HG03066 (cell line): ENCODE measurements around the gene SCUBE2.

Experiments
- ATAC-seq: cut with Tn5 transposase; IDR thresholded peaks from one replicate; pipeline ENCODE4 v1.9.1; 2021; ENCODE audit warnings: low read depth; ENCODE audit not compliant: unreplicated experiment

The SCUBE2 gene

DNA sequence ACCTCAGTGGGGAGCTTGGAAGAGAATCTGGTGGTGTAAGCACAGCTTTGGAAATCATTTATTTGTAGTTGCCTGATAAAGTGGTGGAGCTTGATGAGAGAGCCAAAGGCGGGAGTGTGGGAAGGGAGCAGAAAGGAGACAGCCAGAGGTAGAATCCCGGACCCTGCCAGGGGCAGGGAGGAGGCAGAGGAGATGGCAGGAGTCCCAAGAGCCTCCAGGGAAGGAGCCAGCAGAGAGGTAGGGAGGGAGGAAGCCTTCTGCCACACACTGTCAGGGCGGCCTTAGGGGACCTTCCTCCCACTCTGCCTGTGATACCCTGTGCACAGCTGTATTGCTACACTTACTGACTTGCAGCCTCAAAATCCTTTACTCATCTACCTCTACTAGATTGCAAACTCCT, 15.4 kb downstream of the SCUBE2 start:
- ATAC-seq = no peak

DNA sequence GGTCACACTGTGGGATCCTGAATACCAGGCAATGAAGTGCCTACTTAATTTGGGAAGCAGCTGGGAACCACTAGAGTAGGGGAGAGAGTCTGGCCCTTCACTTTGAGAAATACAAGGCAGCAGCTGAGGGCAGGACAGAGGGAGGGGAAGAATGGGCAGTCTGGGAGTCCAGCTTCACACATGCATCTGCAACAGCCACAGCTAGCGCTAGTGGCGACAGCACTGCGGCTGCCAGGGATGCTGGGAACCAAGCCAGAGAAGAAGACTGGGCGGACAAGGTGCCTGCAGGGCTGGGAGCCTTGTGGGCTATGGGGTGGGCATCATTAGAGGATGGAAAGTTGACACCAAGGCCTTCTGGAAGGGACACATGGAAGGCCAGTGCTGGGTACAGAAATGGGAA, 15.8 kb downstream of the SCUBE2 start:
- no peak for ATAC-seq

DNA sequence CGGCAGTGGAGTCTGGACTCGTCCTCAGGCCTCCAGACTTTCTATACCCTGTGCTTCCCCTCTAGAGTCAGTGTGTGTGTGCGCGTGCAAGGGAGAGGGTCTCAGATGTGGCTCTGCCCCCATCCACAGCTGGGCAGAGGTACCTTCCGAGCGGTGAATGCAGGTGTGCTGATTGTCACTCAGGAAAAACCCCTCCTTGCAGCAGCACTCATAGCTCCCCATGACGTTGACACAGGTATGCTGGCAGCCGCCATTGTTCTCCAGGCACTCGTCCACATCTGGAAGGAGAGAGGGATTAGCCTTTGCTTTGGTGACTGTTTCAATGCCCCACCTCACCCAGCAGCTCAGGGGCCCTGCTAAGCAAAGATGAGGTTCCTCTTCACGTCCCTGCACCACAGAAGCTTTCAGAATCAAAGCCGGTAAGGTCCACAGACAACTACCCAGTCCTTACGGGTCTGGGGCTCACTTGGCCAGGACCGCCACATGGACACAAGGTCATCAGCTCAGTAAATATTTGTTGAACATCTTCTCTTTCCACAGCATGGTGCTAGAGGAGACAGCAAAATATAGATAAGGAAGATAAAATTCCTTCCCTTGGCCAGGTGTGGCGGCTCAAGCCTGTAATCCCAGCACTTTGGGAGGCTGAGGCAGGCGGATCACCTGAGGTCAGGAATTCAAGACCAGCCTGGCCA, 16.9 kb downstream of the SCUBE2 start:
- ATAC-seq = no peak

DNA sequence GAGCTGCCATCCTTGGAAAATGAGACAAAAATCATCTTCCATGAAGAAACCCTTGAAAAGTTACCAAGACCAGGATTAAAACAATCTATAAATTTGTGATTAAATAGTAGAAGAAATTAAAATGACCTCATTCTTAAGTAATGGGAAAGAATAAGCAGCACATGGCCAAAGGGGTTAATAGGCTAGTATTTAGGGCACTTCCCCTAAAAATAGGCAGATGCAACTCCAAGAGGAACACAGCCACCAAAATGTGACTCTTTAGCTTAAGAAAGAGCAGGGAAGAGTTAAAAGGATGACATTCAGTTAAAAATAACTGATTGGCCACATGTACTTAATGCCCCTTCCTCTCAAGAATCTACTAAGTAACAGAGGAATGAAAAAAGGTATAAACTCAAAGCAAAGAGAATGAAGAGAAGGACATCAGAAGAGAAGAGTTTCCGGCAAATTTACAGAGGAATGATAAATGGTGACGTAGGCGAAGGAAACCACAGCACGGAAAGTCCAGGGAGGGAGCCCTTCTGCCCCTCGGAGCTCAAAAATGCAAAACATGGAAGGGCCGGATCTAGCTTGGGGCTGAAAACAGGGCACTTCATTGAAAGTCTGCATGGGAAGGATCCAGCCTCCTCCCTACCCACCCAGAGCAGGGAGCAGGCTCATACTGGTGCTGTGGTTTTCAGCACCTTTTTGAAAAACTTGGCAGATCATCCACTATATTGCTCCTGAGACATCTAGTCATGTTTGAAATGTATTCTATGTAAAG, 17.8 kb downstream of the SCUBE2 start:
- ATAC-seq = no peak

DNA sequence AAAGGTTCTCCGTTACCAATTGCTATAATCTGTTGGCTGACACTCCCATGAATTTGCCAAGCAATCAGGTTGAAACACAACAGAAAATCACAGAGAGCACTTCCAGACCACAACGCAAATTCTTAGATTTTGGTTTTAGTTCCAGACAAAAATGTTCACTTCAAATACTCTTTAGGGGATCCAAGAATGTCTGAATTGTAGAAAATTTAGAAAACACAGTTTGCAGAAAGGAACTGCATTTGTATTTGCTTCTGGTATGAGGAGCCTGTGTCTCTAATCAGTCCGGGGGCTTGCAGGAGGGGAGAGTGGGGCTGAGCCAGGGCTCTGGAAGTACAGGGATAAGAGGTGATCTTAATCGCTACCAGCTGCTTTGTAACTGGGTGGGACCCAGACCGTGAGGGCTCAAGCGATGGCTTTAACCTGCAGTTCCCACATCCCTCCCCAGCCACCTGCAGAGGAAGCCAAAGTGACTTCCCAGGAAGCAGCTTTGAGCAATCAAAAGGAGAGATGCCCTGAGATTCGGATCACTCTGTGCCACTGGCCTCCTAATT, 18.7 kb downstream of the SCUBE2 start:
- no peak for ATAC-seq

DNA sequence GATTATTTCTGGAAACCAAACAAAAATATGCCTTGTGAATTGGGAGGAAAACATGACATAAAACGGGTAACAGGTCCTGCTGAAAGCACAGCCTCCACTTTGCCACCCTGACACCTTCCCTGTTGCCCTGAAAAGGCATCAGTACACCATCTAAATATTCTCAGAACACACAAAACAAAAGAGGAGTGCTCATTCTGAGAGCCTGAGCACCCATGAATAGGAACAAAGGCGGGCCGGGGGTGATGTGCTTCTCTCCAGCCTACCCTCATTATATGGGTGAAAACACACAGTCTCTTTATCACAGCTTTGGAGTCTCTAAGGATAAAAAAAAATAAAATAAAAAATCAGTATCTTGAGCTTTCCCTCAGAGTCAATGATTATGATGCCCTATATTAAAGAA, 19.7 kb downstream of the SCUBE2 start:
- no peak for ATAC-seq

DNA sequence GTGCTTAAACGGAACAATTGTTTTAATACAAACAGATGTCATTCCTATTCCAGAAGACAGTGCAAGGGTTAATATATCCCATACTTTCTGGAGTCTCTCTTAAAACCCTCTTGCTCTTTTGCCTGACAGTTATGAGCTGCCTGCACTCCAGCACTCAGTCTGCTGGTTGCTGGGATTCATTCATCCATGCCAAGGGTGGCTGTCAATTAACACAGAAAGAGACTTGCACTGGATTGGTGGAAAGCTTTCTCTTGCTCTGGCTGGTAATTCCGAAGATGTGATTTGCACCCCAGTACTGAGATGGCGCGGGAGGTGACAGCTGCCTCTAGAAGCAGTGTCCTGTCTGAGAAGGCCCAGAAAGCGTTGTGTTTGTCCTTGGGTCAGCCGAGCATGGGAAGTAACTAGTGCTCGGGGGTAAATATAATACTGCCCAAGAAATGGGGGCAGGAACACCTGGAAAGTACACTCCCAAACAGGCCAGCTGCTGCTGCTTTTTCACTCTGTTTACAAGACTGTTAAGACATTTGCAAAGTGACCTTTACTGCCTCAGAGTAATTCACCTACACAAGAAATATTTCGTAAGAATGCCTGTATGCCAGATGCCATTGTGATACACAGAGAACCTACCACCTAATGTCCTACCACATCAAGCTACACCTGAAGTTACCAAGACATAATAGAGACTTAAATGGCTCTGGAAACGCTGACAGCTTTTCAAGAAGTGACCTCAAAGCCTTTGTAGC, 20.5 kb downstream of the SCUBE2 start:
- ATAC-seq = no peak

DNA sequence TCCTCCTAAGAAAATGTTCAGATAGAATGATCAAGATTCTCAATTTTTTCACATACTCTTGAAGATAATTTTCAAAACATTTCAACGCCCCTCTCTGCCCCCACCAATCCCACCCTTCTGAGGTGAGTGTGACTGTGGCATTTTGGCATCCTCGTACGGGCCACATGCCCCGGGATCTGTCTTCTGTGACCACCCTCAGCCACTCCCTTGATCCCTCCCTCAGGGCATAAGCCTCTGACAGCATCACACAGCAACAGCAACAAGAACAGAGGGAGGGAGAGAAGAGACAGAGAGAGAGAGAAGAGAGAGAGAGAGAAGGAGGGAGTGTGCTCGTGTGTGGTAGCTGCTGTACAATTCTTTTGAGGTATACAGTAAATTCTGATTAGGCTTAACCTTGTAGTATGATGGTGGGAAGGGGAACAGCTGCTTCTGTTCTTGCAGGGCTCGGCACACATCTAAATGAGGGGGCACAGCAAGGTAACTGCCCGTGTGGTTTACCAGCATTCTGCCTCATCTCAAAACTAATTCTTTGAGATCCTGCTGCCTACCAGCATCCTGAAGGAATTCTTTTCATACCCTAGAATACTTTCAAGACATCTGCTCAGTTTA, 21.4 kb downstream of the SCUBE2 start:
- no peak for ATAC-seq

DNA sequence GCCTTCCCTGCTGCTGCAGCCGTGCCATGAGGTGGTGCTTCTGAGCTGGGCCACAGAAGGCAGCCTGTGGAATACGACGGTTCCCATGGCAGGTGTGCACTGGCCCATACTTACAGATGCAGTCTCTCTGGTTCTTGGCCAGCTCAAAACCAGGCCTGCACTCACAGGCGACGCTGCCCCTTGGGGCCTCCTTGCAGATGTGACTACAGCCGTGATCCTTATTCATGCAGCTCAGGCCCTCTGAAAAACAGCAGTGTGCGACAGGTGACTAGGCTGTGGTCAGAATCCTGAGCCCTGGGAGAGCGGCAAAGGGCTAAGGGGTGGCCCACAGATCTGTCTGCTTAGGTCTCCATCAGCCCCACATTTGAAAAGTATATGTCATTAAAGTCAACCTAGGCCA, 22.1 kb downstream of the SCUBE2 start:
- ATAC-seq = no peak

DNA sequence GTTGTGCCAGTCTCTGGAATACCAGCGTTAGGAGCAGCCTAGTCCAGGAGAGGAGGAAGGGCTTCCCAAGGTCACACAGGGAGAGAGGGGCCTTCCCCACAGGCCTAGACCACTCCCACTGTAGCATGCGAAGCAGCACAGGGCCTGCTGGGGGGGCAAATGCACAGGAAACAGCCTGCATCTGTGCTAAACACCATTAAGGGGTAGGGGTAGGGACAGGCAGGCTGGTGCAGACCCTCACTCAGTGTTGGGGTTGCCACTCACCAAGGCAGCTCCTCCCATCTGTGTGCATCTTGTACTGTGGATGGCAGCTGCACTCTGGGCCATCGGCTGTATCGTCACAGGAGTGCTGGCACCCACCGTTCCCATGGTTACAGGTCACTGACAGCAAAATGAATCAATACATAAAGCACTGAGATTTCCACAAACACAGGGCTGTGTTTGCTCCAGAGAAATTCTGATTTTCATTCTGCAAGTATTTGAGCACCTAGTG, 24.9 kb downstream of the SCUBE2 start:
- no peak for ATAC-seq

DNA sequence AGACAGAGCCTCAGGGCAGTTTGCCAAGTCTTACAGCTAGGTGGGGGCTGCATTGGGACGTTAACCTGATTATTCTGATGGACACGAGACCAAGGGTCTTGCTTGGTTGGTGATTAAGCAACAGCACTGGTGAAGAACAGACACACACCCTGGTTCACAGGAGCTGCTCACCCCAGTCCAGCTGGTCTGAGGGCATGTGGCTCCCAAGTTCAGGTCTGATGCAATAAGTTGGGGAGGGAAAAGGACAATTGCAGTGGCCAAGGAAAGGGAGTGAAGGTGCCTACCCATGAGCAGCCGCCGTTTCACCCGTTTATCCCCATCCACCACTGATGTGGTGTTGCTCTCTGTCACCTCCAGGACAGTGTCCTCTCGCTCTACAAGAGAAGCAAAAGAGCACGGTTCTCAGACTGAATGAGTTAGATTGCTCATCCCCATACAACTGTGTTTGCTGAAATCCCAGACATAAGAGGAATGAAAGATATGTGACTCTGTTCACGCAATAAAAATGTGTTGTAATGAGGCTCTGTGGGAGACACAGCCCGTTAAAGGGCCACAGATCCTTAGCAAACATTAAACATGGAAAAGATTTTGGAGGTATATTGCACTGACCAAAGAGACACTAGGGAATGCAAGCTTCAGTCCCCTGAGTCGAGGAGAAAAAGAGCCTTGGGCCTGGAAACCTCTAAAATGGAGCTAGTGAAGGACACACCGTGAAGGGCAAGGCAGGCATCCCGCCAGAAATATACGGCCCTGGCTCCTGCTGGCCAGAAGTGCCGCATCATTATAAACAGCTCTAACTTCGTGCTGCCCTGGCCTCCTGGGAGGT, 25.6 kb downstream of the SCUBE2 start:
- no peak for ATAC-seq

DNA sequence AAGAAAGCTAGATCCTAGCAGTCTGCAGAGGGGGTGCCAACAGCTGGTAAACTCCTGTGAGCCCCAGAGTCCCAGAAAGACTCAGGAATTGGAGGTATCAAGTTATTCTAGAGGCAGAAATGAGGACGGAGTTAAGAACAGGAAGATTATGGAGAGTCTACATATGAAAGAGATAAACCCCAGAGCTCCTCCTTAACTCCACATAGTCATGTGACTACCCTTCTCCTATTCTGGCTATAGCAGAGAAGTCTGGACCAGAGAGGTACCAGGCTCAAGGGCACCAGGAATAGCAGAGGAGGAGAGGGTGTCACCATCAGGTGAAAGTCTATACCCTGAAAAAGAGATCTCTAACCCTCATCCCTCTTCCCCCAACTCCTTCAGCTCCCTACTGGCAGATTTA, 29.6 kb downstream of the SCUBE2 start:
- no peak for ATAC-seq

DNA sequence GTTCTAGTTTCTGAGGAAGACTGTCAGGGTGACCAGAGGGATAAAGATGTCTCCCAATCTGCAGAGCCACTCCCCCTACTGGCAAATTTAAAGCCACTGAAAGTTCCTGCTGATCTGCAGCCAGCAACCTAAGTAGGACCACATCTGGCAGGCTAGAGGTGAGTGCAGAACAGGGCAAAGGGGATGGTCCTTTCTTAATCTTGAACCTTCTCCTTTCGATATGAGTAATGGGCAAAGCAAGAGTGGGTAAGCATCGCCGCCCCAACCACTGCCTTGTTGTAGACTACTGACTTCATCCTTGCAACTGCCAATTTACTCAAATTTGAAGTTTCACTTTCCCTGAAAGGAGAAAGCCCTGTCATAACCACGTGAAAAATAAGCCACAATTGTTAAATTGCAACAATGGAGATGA, 30.7 kb downstream of the SCUBE2 start:
- ATAC-seq = peak; percentile 99

DNA sequence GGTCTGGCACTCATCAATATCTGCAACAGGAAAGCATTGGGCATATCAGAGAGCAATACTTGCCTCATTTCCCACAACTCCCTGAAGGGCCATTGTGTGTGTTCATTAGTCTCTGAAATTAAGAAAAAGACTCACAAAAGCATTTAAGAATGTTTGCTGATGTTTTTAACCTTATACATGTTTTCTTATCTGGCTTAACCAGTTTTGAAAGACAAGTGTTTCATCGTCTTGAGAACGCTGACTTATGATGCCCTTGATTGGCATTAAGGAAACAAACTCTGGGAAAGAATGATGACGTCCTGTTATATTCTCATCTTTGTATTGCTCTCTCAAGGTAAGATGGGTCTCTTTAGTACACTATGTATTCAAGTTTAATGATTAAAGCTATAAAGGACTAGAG, 32.0 kb downstream of the SCUBE2 start:
- no peak for ATAC-seq

DNA sequence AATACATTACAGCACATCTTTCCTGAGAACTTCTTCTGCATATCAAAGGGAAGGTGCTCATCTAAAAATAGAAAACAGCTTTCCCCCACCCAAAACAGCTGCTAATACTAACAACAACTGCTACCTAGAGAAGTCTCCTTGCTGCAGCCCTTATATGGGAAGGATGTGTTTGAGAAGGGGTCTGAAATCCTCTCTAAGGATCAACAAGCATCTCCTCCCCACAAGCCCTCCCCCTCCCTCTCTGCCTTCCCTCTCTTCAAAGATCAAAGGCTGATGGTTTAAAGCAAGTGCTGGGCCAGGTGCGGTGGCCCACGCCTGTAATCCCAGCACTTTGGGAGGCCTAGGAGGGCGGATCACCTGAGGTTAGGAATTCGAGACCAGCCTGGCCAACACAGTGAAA, 33.5 kb downstream of the SCUBE2 start:
- no peak for ATAC-seq

DNA sequence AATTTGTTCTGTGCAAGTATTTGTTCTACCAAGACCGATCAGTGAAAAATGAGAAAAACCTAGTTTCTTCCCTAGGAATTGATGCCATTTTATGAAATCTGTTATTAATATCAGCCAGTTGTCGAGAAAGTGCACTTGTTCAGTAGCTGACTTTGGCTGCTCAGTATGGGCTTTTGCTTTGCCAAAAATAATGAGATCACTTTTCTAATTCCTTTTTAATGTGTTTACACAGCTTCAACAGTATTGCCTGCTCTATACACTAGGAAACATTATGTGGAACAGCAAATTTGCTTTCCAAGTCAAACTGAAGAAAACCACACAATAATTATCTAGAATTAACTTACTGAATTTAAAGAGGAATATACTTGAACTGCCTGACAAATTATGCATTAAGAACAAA, 34.4 kb downstream of the SCUBE2 start:
- no peak for ATAC-seq

DNA sequence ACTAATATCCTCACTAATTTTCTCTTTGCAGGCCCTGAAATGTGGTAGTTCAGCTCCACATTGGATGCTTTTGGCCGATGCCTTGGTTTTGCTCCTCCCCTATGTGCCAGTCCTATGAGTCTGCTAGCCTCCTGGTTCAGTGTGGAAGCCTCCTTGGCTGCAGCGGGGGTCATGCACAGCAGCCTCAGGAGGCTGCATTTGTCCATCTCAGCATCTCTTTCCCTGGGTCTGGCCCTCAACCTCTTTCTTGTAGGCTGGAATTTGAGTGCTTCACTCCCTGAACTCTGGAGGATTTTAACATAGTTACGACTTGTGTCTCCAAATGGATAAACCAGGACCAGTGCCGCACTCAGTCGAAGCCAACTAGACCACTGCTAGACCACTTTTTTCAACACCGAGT, 34.9 kb downstream of the SCUBE2 start:
- ATAC-seq = no peak

DNA sequence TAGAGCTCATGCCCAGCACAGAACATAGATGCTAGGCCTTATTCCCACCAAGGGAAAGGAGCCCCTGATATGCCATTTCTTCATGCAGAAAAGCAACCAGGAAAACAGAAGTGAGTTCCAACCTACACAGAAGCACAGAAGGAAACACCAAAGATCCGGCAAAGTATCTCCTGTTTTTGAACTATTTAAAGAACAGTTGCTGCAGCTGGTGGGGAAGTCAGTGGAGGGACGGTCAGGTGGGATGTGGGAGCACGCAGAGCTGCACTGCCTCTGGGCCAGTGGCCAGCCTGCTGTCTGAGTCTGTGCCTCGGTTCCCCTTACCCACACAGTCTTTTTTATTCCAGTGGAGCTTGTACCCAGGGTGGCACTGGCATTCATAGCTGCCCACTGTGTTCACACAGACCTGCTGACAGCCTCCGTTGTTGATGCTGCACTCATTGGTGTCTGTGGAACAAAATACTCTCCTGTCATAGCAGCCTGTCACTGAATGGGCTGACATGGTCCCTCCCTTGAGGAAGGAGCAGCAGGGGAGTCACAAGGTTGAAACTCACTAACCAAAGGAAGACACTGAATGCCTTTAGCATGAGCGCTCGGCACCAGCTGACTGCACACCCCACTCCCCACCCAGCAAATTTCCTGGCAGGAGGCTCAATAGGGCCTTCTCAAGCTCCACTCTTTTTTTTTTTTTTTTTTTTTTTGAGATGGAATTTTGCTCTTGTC, 37.9 kb downstream of the SCUBE2 start:
- ATAC-seq = no peak

DNA sequence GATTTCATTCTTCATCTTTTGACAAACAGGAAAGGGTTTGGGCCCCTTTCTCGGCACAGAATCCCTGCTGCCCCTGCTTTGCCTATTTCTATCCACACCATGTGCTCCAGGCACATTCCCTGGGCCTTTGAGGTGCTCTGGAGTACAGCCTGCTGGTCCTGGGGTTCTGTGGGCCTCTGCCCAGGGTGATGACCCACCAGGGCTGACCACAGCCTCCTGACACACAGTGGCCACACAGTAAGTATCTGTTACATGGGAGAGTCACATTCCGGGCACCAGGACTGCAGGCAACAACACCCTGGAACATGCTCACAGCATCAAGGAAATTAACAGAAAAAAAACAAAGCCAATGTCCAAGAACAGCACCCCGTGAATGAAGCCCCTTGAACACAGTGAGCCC, 39.1 kb downstream of the SCUBE2 start:
- ATAC-seq = no peak
